GM12891 (cell line): ENCODE results near the gene COL7A1.

Experiments
- PAX5 ChIP-seq: IDR thresholded peaks from 2 replicates; pipeline ENCODE4 v1.6.1; 2011; ENCODE audit warnings: low read length, moderate library complexity, mild to moderate bottlenecking; ENCODE audit not compliant: insufficient read depth, severe bottlenecking
- POLR2A ChIP-seq: IDR thresholded peaks from 2 replicates; pipeline ENCODE4 v1.6.1; 2011; ENCODE audit warnings: low read depth, low read length, control low read depth
- POLR2AphosphoS5 ChIP-seq: IDR thresholded peaks from 2 replicates; pipeline ENCODE4 v1.6.1; 2011; ENCODE audit warnings: low read depth, low read length, control low read depth
- TAF1 ChIP-seq: IDR thresholded peaks from 2 replicates; pipeline ENCODE4 v1.6.1; 2011; ENCODE audit warnings: low read depth, low read length, control low read depth

GRCh38 chr3:48619541-48620524 lies 24.7 kb upstream of the COL7A1 start:
- TF ChIP-seq POLR2A (no peak), TAF1 (no peak), POLR2AphosphoS5 (no peak), PAX5 (no peak)
